ENCODE data around the gene IGSF21.

The IGSF21 gene

GRCh38 chr1:18158714-18159113, 51.1 kb downstream of the IGSF21 start:
- H3K27ac ChIP-seq = no peak overlapping the region
- TF ChIP-seq CTCF (conservative IDR thresholded peaks at IDR 0.05) = no peak
- no peak for TF ChIP-seq ZFX (IDR thresholded peaks at IDR 0.05)

- TF ChIP-seq ZFX (IDR thresholded peaks at IDR 0.05) (no peak), CTCF (conservative IDR thresholded peaks at IDR 0.05) (no peak)
- no peak overlapping the region for H3K27ac ChIP-seq
These were observed 52.8 kb downstream of the IGSF21 start for GRCh38 chr1:18160290-18160942.

GRCh38 chr1:18161690-18162089, 54.1 kb downstream of the IGSF21 start:
- TF ChIP-seq CTCF (conservative IDR thresholded peaks at IDR 0.05) (no peak), ZFX (IDR thresholded peaks at IDR 0.05) (no peak)
- no peak overlapping the region for H3K27ac ChIP-seq

- peak overlapping the region; percentile 89; the same call in 1 of the 2 replicates for H3K27ac ChIP-seq
These were observed 58.0 kb downstream of the IGSF21 start for GRCh38 chr1:18165640-18166039.

GRCh38 chr1:18166341-18166740, 58.7 kb downstream of the IGSF21 start:
- H3K27ac ChIP-seq = peak overlapping the region; percentile 96
- no peak for TF ChIP-seq CTCF (conservative IDR thresholded peaks at IDR 0.05)
- TF ChIP-seq ZFX (IDR thresholded peaks at IDR 0.05) = no peak

GRCh38 chr1:18166929-18167328, 59.3 kb downstream of the IGSF21 start:
- peak overlapping the region; percentile 96 for H3K27ac ChIP-seq
- TF ChIP-seq ZFX (IDR thresholded peaks at IDR 0.05) (no peak), CTCF (conservative IDR thresholded peaks at IDR 0.05) (no peak)

GRCh38 chr1:18170444-18170843, 62.8 kb downstream of the IGSF21 start:
- H3K27ac ChIP-seq = no peak overlapping the region
- no peak for TF ChIP-seq ZFX (IDR thresholded peaks at IDR 0.05)
- no peak for TF ChIP-seq CTCF (conservative IDR thresholded peaks at IDR 0.05)

- H3K27ac ChIP-seq = no peak overlapping the region
- no peak for TF ChIP-seq CTCF (conservative IDR thresholded peaks at IDR 0.05)
- no peak for TF ChIP-seq ZFX (IDR thresholded peaks at IDR 0.05)
These were observed 66.4 kb downstream of the IGSF21 start for GRCh38 chr1:18174037-18174436.
